Endothelial cell of umbilical vein (primary cell): ENCODE measurements around the gene CPEB2. TPM values are rescaled to one million over a fixed set of nuclear protein-coding genes. Genes with fewer than 3 reads are reported as not detected.

ENCODE experiments used
- BruUV-seq: library from RNA; stranded (reverse); fragments of 400-500 nt; replicated peaks from 2 replicates; lab custom pipeline; 2021; lab: Mats Ljungman, UMichigan
- CTCF ChIA-PET: fragments of 300-600, 350-600 bp; sonication (Branson Sonifier 250); formaldehyde crosslinking; loops from one replicate; lab custom pipeline; 2021; ENCODE audit warnings: antibody characterized with exemption, inconsistent platforms; lab: Charles Lee
- POLR2A ChIA-PET: fragments of 300-600, 350-600 bp; sonication (Branson Sonifier 250); formaldehyde crosslinking; loops from one replicate; lab custom pipeline; 2021; ENCODE audit warnings: antibody characterized with exemption, inconsistent platforms; lab: Charles Lee
- DNase-seq: peaks from one replicate; pipeline ENCODE4 v3.0.0-alpha.2; 2011; ENCODE audit warnings: low read depth, low spot score
- FAIRE-seq: peaks from 2 replicates; lab custom pipeline; 2011; peaks lifted over from hg19 to GRCh38; lab: Jason Lieb, UNC
- H2AFZ ChIP-seq: 2 replicates; pipeline ENCODE4 v1.6.0; 2012; ENCODE audit warnings: low read depth, low read length, control low read depth, inconsistent platforms
- H3K27ac ChIP-seq: 2 replicates; pipeline ENCODE4 v1.5.1; 2011; ENCODE audit warnings: low read depth, mild to moderate bottlenecking, control low read depth, low read length, moderate library complexity; ENCODE audit not compliant: insufficient read depth
- H3K27me3 ChIP-seq, 2 experiments: 2 replicates each; pipeline versions ENCODE4 v1.6.0 to v1.6.1; 2011; ENCODE audit warnings: low read length in 2 of 2, mixed read lengths in 1 of 2; ENCODE audit not compliant: control insufficient read depth in 2 of 2, insufficient read depth in 2 of 2
- H3K36me3 ChIP-seq, 2 experiments: 2 replicates in 1 of 2; 3 replicates in 1 of 2; pipeline ENCODE4 v1.5.1; 2011; ENCODE audit warnings: low read length in 2 of 2, mild to moderate bottlenecking in 1 of 2, moderate library complexity in 1 of 2; ENCODE audit not compliant: control insufficient read depth in 2 of 2, insufficient read depth in 2 of 2; ENCODE audit errors: extremely low read depth in 1 of 2
- H3K4me1 ChIP-seq: 3 replicates; pipeline ENCODE4 v1.5.1; 2011; ENCODE audit warnings: mild to moderate bottlenecking, low read length; ENCODE audit not compliant: control insufficient read depth, insufficient read depth; ENCODE audit errors: extremely low read depth
- H3K4me2 ChIP-seq: 2 replicates; pipeline ENCODE4 v1.6.1; 2011; ENCODE audit warnings: low read length, control low read depth, mixed read lengths; ENCODE audit not compliant: insufficient read depth
- H3K4me3 ChIP-seq, 3 experiments: fragments of 200-600 bp in 1 of 3; sonication (generic), shearing (Covaris generic) in 1 of 3; replicated peaks in 1 of 3; 2 replicates each; pipeline ENCODE4 v1.5.1; 2011 to 2016; ENCODE audit warnings: control low read depth in 3 of 3, low read length in 3 of 3, mild to moderate bottlenecking in 2 of 3, inconsistent platforms in 1 of 3, low read depth in 1 of 3, moderate library complexity in 1 of 3; ENCODE audit not compliant: insufficient read depth in 1 of 3
- H3K79me2 ChIP-seq: 2 replicates; pipeline ENCODE4 v1.6.0; 2012; ENCODE audit warnings: low read length, inconsistent platforms; ENCODE audit not compliant: control insufficient read depth, insufficient read depth
- H3K9ac ChIP-seq: replicated peaks from 2 replicates; pipeline ENCODE3; 2011; ENCODE audit warnings: low read length, control low read depth; ENCODE audit not compliant: insufficient read depth; ENCODE audit errors: extremely low read depth
- H3K9me1 ChIP-seq: replicated peaks from 3 replicates; pipeline ENCODE4 v1.6.0; 2011; ENCODE audit warnings: mild to moderate bottlenecking, low read length; ENCODE audit not compliant: control insufficient read depth, insufficient read depth; ENCODE audit errors: extremely low read depth
- H3K9me3 ChIP-seq: replicated peaks from 2 replicates; pipeline ENCODE4 v1.5.1; 2012; ENCODE audit warnings: low read length, inconsistent platforms; ENCODE audit not compliant: control insufficient read depth, insufficient read depth
- H4K20me1 ChIP-seq: replicated peaks from 2 replicates; pipeline ENCODE3; 2011; ENCODE audit warnings: mild to moderate bottlenecking, low read length; ENCODE audit not compliant: control insufficient read depth, insufficient read depth; ENCODE audit errors: extremely low read depth
- EZH2 ChIP-seq: IDR thresholded peaks from 2 replicates; pipeline ENCODE4 v1.6.1; 2012; ENCODE audit warnings: borderline replicate concordance, low read depth, mild to moderate bottlenecking, moderate library complexity, low read length, inconsistent platforms; ENCODE audit not compliant: severe bottlenecking
- FOS ChIP-seq: IDR thresholded peaks from 2 replicates; pipeline ENCODE4 v1.6.1; 2011; ENCODE audit warnings: mild to moderate bottlenecking, low read length, moderate library complexity, borderline replicate concordance; ENCODE audit not compliant: insufficient read depth
- GATA2 ChIP-seq: IDR thresholded peaks from 2 replicates; pipeline ENCODE4 v1.7.0; 2011; ENCODE audit warnings: low read depth, mild to moderate bottlenecking, moderate library complexity, mixed read lengths, low read length; ENCODE audit not compliant: insufficient read length, insufficient read depth
- JUN ChIP-seq: IDR thresholded peaks from 2 replicates; pipeline ENCODE4 v1.6.1; 2011; ENCODE audit warnings: borderline replicate concordance, low read depth; ENCODE audit not compliant: insufficient read length, insufficient read depth
- MAX ChIP-seq: IDR thresholded peaks from 2 replicates; pipeline ENCODE4 v1.6.1; 2011; ENCODE audit not compliant: insufficient read depth, insufficient read length
- MYC ChIP-seq: IDR thresholded peaks from one replicate; pipeline ENCODE4 v1.6.1; 2011; ENCODE audit warnings: mild to moderate bottlenecking, low read depth, low read length
- POLR2A ChIP-seq: IDR thresholded peaks from 2 replicates; pipeline ENCODE4 v1.6.1; 2012; ENCODE audit warnings: low read depth, mild to moderate bottlenecking, control low read depth, low read length
- POLR2AphosphoS5 ChIP-seq: IDR thresholded peaks from 2 replicates; pipeline ENCODE4 v1.6.1; 2012; ENCODE audit warnings: low read depth, mild to moderate bottlenecking, control low read depth, low read length, moderate library complexity; ENCODE audit not compliant: insufficient read depth
- dilution Hi-C: fragments of 300-500 bp; cut with MboI; formaldehyde crosslinking; loops from one replicate; pipeline ENCODE4 v1.15.0; 2019; ENCODE audit warnings: low sequenced_read_pairs; ENCODE audit not compliant: extremely low pct_ligation_motif_present
- intact Hi-C: fragments of 100-400 bp; cut with micrococcal nuclease; formaldehyde crosslinking; loops from one replicate; pipeline ENCODE4 v1.10.0; 2022
- polyA plus RNA-seq, 4 experiments: library from polyadenylated mRNA; depleted of rRNA in 3 of 4; stranded (reverse) in 3 of 4; unstranded in 1 of 4; fragments of >200 nt; gene quantifications; 2 replicates each; pipeline versions ENCODE4 v1.2.1 to v1.2.3, GENCODE V29; 2011 to 2012; ENCODE audit warnings: missing spikeins in 1 of 4
- total RNA-seq: library from RNA; stranded (reverse); gene quantifications from 2 replicates; pipeline ENCODE4 v1.2.3, GENCODE V29; 2021
- TF ChIP-seq, protein P1 (sequence below), 2 donors: IDR thresholded peaks; 1 replicate in 1 of 2; 2 replicates in 1 of 2; pipeline ENCODE4 v1.5.1; 2011; ENCODE audit warnings: low read length in 2 of 2, mild to moderate bottlenecking in 2 of 2, moderate library complexity in 2 of 2, control low read depth in 1 of 2, inconsistent platforms in 1 of 2, low read depth in 1 of 2; ENCODE audit not compliant: insufficient read depth in 1 of 2; ENCODE audit errors: extremely low read depth in 1 of 2

CPEB2 gene
- total and polyA plus RNA-seq, 2 donors (not counting 3 experiments of a cell fraction or from before 2014, with no cell fraction given), result 2.8 to 11.7 TPM

GRCh38 chr4:15118292-15118691, 116.0 kb downstream of the CPEB2 start:
- Histone ChIP-seq H3K4me2 (no peak overlapping the region), H3K36me3 (no peaks in the 10 kb centered on the region), H3K4me1 (no peaks in the 10 kb centered on the region), H3K9me3 (no peaks in the 10 kb centered on the region), H3K4me3 (no peak overlapping the region), H3K9me1 (no peaks in the 10 kb centered on the region), H3K9ac (no peak overlapping the region), H3K27me3 (no peaks in the 10 kb centered on the region), H3K27ac (no peak overlapping the region), H3K79me2 (no peaks in the 10 kb centered on the region), H2AFZ (no peak overlapping the region), H4K20me1 (no peaks in the 10 kb centered on the region)
- FAIRE-seq, result no peak
- ChIA-PET POLR2A (no interaction called here), CTCF (no interaction called here)
- DNase-seq, result no peak
- dilution Hi-C loops, result no loop called here
- intact Hi-C loops, result no loop called here
- TF ChIP-seq GATA2, result no peak
- TF ChIP-seq, protein P1, sequence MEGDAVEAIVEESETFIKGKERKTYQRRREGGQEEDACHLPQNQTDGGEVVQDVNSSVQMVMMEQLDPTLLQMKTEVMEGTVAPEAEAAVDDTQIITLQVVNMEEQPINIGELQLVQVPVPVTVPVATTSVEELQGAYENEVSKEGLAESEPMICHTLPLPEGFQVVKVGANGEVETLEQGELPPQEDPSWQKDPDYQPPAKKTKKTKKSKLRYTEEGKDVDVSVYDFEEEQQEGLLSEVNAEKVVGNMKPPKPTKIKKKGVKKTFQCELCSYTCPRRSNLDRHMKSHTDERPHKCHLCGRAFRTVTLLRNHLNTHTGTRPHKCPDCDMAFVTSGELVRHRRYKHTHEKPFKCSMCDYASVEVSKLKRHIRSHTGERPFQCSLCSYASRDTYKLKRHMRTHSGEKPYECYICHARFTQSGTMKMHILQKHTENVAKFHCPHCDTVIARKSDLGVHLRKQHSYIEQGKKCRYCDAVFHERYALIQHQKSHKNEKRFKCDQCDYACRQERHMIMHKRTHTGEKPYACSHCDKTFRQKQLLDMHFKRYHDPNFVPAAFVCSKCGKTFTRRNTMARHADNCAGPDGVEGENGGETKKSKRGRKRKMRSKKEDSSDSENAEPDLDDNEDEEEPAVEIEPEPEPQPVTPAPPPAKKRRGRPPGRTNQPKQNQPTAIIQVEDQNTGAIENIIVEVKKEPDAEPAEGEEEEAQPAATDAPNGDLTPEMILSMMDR (IDR thresholded peaks at IDR 0.05; ENCODE audit: extremely low read depth in 1 of 2, insufficient read depth in 1 of 2, low read depth in 1 of 2, low read length in 2 of 2), result no peak
- TF ChIP-seq POLR2A, result no peak
- no peak for TF ChIP-seq POLR2AphosphoS5
- no peak for TF ChIP-seq MAX
- no peak for TF ChIP-seq FOS
- no peak for TF ChIP-seq MYC
- no peak for TF ChIP-seq JUN
- no peak for TF ChIP-seq EZH2
- no TSS peak for BruUV-seq
